ENCODE data around the gene PPP1R18. TPM values are rescaled to one million over a fixed set of nuclear protein-coding genes. Genes with fewer than 3 reads are reported as not detected.
"Not testable (repeated sequence)": the region's sequence is repeated elsewhere in the genome, so short reads cannot be mapped to it uniquely, and the experiment has no call there.

PPP1R18 gene
- total RNA-seq, 1 experiment from 2014 or later, result 48.2 TPM

GRCh38 chr6:30722280-30723112, 36.1 kb upstream of the PPP1R18 start:
- peak; percentile 78 for DNase-seq

DNA sequence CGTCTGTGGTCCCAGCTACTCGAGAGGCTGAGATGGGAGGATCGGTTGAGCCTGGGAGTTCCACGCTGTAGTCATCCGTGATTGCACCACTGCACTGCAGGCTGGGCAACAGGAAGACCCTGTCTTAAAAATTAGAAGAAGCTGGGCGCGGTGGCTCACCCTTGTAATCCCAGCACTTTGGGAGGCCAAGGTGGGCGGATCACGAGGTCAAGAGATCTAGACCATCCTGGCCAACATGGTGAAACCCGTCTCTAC, 35.5 kb upstream of the PPP1R18 start:
- DNase-seq; H3K27me3 ChIP-seq (ENCODE audit: control insufficient read depth, insufficient read depth, low read length): not testable (repeated sequence)
- Histone ChIP-seq H3K36me3 (replicated peaks; ENCODE audit: control insufficient read depth, insufficient read depth, low read length) (peaks cover 30% of the 10 kb centered on the region), H3K4me3 (ENCODE audit: insufficient read depth, low read depth, low read length) (peak overlapping the region; percentile 78)

More at GRCh38 chr6:30722280-30723112, 36.1 kb upstream of the PPP1R18 start:
- Histone ChIP-seq H3K4me3 (ENCODE audit: insufficient read depth, low read depth, low read length) (peak overlapping the region; percentile 78), H3K27me3 (ENCODE audit: control insufficient read depth, insufficient read depth, low read length) (no peaks in the 10 kb centered on the region), H3K36me3 (replicated peaks; ENCODE audit: control insufficient read depth, insufficient read depth, low read length) (peaks cover 30% of the 10 kb centered on the region)

- DNase-seq, result peak; percentile 96
- Histone ChIP-seq H3K36me3 (replicated peaks; ENCODE audit: control insufficient read depth, insufficient read depth, low read length) (peaks cover 30% of the 10 kb centered on the region), H3K27me3 (ENCODE audit: control insufficient read depth, insufficient read depth, low read length) (no peaks in the 10 kb centered on the region), H3K4me3 (ENCODE audit: insufficient read depth, low read depth, low read length) (peak overlapping the region; percentile 78)
These were observed 35.0 kb upstream of the PPP1R18 start for GRCh38 chr6:30721198-30722024.

DNA sequence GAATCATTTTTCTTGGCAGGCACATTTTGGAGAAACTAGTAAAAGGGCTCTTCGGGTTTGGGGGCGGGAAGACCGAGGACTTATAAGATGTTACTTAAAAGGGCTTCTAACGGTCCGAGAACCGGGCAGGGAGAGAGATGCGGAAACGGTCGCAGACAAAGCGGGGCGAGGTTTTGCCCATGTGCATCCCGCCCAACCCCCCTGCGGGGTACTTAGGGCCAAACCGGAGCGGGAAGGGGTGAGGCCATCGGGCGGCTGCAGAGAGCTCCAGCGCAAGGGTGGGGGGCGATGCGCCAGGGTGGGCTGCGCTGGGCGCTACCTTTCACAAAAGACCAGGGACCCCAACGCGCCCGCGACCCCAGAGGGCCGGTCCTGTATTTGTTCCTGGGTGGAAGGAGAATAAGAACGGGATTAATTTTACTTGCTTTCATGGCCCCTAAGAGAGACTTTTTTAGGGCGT, 34.3 kb upstream of the PPP1R18 start:
- peak; percentile 82 for DNase-seq
- Histone ChIP-seq H3K27me3 (ENCODE audit: control insufficient read depth, insufficient read depth, low read length) (no peaks in the 10 kb centered on the region), H3K4me3 (ENCODE audit: insufficient read depth, low read depth, low read length) (peak overlapping the region; percentile 78), H3K36me3 (replicated peaks; ENCODE audit: control insufficient read depth, insufficient read depth, low read length) (peaks cover 30% of the 10 kb centered on the region)

DNA sequence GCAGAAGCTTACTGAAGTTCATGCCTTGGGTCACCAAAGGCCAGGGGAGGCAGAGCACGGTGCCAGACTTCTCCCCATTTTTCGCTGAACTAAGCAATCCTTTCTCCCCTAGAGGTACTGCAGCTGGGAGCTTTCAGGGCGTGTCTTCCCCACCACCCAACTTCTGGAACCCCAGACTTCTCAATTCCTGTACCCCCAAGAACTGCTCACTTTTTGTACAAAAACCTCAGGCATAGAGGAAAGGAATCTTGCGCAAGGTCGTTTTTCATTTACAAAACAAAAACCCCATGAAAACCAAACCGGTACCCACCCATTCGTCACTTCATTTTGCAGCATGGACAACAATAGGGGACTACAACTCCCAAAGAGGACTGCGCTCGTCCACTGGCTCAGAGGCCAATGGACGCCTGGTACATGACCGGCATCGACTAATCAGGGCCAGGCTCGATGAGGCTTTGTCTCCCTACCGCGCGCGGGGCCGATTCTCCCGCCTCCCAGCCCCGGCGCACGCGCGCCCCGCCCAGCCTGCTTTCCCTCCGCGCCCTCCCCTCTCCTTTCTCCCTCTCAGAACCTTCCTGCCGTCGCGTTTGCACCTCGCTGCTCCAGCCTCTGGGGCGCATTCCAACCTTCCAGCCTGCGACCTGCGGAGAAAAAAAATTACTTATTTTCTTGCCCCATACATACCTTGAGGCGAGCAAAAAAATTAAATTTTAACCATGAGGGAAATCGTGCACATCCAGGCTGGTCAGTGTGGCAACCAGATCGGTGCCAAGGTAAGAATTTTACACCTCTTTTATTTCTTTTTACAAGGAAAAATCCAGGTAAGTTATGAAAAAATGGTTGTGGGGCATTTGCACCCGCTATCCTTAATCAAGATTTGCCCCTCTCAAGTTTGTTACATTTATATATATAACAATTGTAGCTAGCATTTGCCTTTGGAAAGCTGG, 33.6 kb upstream of the PPP1R18 start, which contains the start of gene TUBB:
Gene TUBB (plus strand): TSS at position 562 of the 947 bp plus-strand sequence. CDS start 155 bp downstream, at position 717.
- H3K27me3 ChIP-seq (ENCODE audit: control insufficient read depth, insufficient read depth, low read length), result no peaks in the 10 kb centered on the region
- peak; percentile 95 for DNase-seq

DNA sequence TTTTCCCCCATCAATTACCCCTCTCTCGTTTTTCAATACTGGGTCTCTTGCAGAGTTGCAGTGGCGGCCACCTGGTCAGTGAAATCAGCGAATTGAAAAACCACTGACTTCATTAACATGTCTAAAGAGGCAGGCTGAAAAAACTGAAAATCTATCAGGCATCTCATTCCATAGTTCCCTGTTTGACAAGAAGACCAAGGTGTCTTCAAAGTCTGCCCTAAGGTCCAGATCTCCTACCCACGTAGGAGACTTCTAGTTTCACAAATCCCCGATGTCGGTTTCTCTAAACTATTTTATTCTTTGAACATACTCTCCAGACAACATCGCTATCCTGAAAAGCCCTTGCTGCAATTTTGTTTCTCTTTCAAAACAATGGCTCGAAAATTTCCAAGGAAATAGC, 32.9 kb upstream of the PPP1R18 start:
- no peaks in the 10 kb centered on the region for H3K27me3 ChIP-seq (ENCODE audit: control insufficient read depth, insufficient read depth, low read length)
- peaks cover 26% of the 10 kb centered on the region for H3K36me3 ChIP-seq (replicated peaks; ENCODE audit: control insufficient read depth, insufficient read depth, low read length)
- H3K4me3 ChIP-seq (ENCODE audit: insufficient read depth, low read depth, low read length), result peak overlapping the region; percentile 55
- DNase-seq, result peak; percentile 36

More for the DNA sequence above, 33.6 kb upstream of the PPP1R18 start, which contains the start of gene TUBB:
- peaks cover 30% of the 10 kb centered on the region for H3K36me3 ChIP-seq (replicated peaks; ENCODE audit: control insufficient read depth, insufficient read depth, low read length)
- H3K4me3 ChIP-seq (ENCODE audit: insufficient read depth, low read depth, low read length), result peak within 1 kb of the TSS; percentile 78

DNA sequence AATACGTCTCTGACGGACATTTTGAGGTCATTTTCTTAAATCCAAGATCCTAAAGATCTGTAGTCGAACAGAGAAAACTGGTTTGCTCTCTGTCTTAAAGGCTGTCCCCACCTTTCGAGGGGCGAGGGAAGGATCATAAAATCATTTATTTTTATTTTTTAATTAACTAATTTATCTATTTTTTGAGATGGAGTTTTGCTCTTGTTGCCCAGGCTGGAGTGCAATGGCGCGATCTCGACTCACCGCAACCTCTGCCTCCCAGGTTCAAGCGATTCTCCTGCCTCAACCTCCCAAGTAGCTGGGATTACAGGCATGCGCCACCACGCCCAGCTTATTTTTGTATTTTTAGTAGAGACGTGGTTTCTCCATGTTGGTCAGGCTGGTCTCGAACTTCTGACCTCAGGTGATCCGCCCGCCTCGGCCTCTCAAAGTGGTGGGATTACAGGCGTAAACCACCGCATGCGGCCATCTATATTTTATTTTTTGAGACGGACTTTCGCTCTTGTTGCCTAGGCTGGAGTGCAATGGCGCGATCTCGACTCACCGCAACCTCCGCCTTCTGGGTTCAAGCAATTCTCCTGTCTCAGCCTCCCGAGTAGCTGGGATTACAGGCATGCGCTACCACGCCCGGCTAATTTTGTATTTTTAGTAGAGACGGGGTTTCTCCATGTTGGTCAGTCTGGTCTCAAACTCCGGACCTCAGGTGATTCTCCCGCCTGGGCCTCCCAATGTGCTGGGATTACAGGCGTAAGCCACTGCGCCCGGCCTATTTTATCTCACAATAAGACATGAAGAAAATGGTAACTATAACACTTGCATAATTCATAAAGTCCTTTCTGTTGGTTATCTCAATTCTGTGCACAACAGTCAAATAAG, 31.6 kb upstream of the PPP1R18 start:
- H3K27me3 ChIP-seq (ENCODE audit: control insufficient read depth, insufficient read depth, low read length); DNase-seq: not testable (repeated sequence)
- Histone ChIP-seq H3K36me3 (replicated peaks; ENCODE audit: control insufficient read depth, insufficient read depth, low read length) (peaks cover 21% of the 10 kb centered on the region), H3K4me3 (ENCODE audit: insufficient read depth, low read depth, low read length) (peak overlapping the region; percentile 77)

DNA sequence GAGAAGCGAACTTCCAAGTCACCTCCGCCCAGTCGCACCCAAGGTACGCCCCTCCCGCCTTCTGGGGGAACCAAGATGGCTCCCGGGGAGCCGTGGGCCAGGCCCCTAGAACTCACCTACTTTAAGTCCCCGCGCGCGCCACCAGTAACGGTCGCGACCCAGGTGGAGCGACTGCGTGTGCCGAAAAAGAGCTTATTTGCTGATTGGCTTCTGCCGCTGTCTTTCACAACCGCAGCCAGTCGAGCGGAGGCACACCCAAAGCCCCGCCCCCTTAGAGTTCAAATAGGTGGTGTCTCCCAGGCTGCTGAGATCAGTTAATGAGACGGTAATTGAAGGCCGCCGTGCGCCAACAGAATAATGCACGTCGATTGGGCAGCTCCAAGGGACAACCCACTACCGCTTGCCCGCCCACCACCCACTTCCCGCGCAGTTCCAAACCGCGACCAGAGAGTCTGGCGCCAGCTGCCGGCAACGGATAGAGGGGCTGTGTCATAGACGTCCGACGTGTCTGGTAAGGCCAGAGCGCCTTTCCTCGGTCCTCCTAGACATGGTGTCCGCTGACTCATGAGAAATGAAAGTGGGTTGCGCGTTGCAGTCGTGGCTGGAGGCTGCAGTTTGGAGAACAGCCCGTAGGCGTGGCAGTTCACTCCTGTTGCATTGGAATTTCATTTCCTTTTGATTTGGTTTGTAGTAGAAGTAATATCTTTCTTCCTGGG, 30.8 kb upstream of the PPP1R18 start, which contains the start of gene MDC1:
Gene MDC1 (minus strand): TSS at position 153 of the 716 bp plus-strand sequence. CDS start 2,106 bp downstream, outside the sequence.
- Histone ChIP-seq H3K36me3 (replicated peaks; ENCODE audit: control insufficient read depth, insufficient read depth, low read length) (peaks cover 22% of the 10 kb centered on the region), H3K4me3 (ENCODE audit: insufficient read depth, low read depth, low read length) (peak within 1 kb of the TSS; percentile 77), H3K27me3 (ENCODE audit: control insufficient read depth, insufficient read depth, low read length) (no peaks in the 10 kb centered on the region)
- peak; percentile 97 for DNase-seq

GRCh38 chr6:30716879-30717128, 30.4 kb upstream of the PPP1R18 start:
- no peak for DNase-seq
- Histone ChIP-seq H3K36me3 (replicated peaks; ENCODE audit: control insufficient read depth, insufficient read depth, low read length) (peaks cover 24% of the 10 kb centered on the region), H3K27me3 (ENCODE audit: control insufficient read depth, insufficient read depth, low read length) (no peaks in the 10 kb centered on the region), H3K4me3 (ENCODE audit: insufficient read depth, low read depth, low read length) (peak overlapping the region; percentile 77)

DNA sequence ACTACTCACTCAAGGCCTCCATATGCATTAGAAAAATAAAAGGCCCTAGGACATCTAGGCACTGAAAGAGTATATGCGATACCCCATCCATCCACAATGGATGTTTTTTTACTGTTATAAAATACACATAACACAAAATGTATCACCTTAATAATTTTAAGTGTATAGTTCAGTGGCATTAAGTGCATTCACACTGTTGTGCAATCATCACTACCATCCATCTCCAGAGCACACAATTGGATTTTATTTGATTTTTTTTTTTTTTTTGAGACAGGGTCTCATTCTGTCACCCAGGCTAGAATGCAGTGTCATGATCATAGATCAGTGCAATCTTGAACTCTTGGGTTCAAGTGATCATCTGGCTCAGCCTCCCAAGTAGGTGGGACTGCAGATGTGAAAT, 27.8 kb upstream of the PPP1R18 start:
- H3K27me3 ChIP-seq (ENCODE audit: control insufficient read depth, insufficient read depth, low read length), result no peaks in the 10 kb centered on the region
- no peak for DNase-seq
- H3K36me3 ChIP-seq (replicated peaks; ENCODE audit: control insufficient read depth, insufficient read depth, low read length), result peaks cover 33% of the 10 kb centered on the region
- no peak overlapping the region for H3K4me3 ChIP-seq (ENCODE audit: insufficient read depth, low read depth, low read length)

DNA sequence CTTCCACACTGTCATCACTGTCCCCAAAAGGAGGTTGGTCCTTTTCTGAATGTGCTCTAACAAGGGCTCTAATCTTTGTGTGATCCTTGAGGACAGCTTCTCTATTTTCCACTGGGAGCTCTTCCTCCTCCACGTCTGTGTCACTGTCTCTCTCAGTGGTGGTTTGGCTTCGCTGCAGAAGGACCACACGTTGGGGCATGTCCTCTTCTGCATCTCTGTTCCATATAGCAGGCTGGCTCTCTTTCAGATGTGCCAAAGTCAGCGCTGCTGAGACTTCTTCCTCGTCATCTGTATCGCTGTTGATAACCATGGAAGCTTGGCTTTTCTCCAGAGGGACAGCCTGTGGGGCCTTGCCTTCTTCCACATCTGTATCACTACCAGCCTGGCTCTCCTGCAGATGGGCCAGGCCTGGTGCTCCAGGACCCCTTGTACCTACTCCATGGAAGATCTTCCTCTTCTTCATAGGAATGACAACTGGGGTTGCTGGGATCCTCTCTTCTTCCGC, 26.0 kb upstream of the PPP1R18 start:
- Histone ChIP-seq H3K4me3 (ENCODE audit: insufficient read depth, low read depth, low read length) (no peak overlapping the region), H3K27me3 (ENCODE audit: control insufficient read depth, insufficient read depth, low read length) (no peaks in the 10 kb centered on the region), H3K36me3 (replicated peaks; ENCODE audit: control insufficient read depth, insufficient read depth, low read length) (peaks cover 33% of the 10 kb centered on the region)
- DNase-seq, result no peak

DNA sequence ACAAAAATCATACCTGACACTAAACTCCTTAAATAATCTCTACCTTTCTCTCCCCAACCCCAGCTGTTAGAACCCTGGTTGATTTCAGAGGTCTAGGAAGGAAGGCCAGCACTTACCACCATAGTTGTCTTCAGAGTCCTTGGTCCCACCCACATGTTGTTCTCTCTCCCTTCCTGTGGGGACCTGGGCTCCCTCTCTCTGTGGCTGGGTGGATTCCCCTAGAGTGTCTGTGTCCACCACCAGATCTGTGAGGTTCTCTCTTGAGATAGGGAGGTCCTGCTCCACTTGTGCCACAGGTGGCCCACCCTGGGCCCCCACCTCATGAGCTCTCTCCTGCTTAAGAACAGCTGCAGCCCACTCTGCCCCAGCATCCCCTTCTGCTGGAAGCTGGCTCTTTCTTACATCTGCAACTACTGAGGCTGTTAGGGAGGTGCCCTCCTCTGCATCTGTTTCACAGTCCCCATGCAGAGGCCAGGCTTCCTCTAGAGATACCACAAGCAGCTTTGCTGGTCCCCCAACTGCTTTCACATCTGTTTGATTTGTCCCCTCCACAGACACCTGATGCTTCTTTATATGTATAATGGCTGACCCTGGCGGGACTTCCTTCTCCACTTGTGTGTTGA, 25.4 kb upstream of the PPP1R18 start:
- no peak for DNase-seq
- H3K36me3 ChIP-seq (replicated peaks; ENCODE audit: control insufficient read depth, insufficient read depth, low read length), result peaks cover 33% of the 10 kb centered on the region
- no peak overlapping the region for H3K4me3 ChIP-seq (ENCODE audit: insufficient read depth, low read depth, low read length)
- H3K27me3 ChIP-seq (ENCODE audit: control insufficient read depth, insufficient read depth, low read length), result no peaks in the 10 kb centered on the region

Data from H7 (cell line).